HT-29 (cell line): ENCODE results near the gene RPL13. TPM values are rescaled to one million over a fixed set of nuclear protein-coding genes. Genes with fewer than 3 reads are reported as not detected.
"Not testable (repeated sequence)": the region's sequence is repeated elsewhere in the genome, so short reads cannot be mapped to it uniquely, and the experiment has no call there.

Source experiments
- DNase-seq: peaks from one replicate; pipeline ENCODE4 v3.0.0-alpha.2; 2015; ENCODE audit warnings: low spot score
- total RNA-seq: library from RNA; depleted of rRNA; stranded (reverse); fragments of >200 nt; shearing (Covaris generic); gene quantifications from 2 replicates; pipeline ENCODE4 v1.2.3, GENCODE V29; 2014

Gene RPL13
- total RNA-seq, 1 experiment from 2014 or later = 8,222 TPM

GRCh38 chr16:89576153-89577054 lies 15.9 kb downstream of the RPL13 start:
- no peak for DNase-seq

GRCh38 chr16:89577055-89577759 lies 16.7 kb downstream of the RPL13 start:
- DNase-seq = no peak

GRCh38 chr16:89579351-89579750 lies 18.9 kb downstream of the RPL13 start:
- DNase-seq = no peak

GRCh38 chr16:89581045-89581695 lies 20.7 kb downstream of the RPL13 start:
- no peak for DNase-seq

GRCh38 chr16:89581861-89582563 lies 21.5 kb downstream of the RPL13 start:
- DNase-seq = peak; percentile 72

- no peak for DNase-seq
Observed at GRCh38 chr16:89582614-89583196, 22.2 kb downstream of the RPL13 start.

- no peak for DNase-seq
Observed at GRCh38 chr16:89583197-89583894, 22.9 kb downstream of the RPL13 start.

- DNase-seq = no peak
Observed at GRCh38 chr16:89583895-89584644, 23.6 kb downstream of the RPL13 start.

- no peak for DNase-seq
Observed at GRCh38 chr16:89584768-89585549, 24.5 kb downstream of the RPL13 start.

- DNase-seq = no peak
Observed at GRCh38 chr16:89586218-89586617, 25.7 kb downstream of the RPL13 start.

- DNase-seq = no peak
Observed at GRCh38 chr16:89586853-89587252, 26.4 kb downstream of the RPL13 start.

- DNase-seq = not testable (repeated sequence)
Observed at GRCh38 chr16:89587676-89588075, 27.2 kb downstream of the RPL13 start.

- no peak for DNase-seq
Observed at GRCh38 chr16:89588413-89589109, 28.1 kb downstream of the RPL13 start.

- DNase-seq = no peak
Observed at GRCh38 chr16:89589241-89589926, 28.9 kb downstream of the RPL13 start.

- DNase-seq = no peak
Observed at GRCh38 chr16:89593841-89594240, 33.4 kb downstream of the RPL13 start.

GRCh38 chr16:89595330-89596060 lies 35.0 kb downstream of the RPL13 start:
- DNase-seq = no peak

GRCh38 chr16:89596061-89596689 lies 35.7 kb downstream of the RPL13 start:
- no peak for DNase-seq
